ENCODE data around the gene JPH4.

The JPH4 gene

DNA sequence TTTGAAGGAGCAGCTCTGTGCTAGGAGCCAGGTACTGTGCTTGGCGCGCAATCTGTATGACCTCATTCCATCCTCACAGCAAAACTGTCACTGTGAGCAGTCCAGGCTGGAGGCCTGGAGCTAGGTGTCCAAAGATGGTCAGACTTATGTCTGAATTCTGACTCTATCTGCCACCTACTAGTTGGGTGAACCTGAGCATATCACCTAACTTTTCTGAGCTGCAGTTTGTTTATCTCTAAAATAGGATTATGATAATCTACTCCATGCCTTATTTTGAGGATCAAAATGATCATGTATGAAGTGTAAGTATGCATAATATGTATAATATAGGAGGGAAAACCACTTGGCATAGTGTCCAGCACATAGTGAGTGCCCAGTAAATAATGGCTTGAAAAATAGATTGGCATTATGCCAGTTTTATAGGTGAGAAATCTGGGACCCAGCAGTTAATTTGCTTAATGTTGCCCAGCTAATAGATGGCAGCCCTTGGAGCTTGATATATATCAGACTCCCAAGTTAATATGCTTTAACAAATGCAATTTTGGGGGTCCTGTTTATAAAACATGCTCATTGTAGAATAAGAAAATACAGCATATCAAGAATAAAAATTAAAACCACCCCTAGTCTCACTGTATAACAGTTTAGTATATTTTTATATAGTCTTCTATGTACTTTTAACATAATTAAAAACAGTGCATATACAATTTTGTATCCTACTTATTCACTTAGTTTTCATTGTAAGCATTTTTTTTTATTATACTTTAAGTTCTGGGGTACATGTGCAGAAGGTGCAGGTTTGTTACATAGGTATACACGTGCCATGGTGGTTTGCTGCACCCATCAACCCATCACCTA, 4.5 kb upstream of the JPH4 start:
- H3K4me3 ChIP-seq (ENCODE audit: low read length): no peak overlapping the region
- no peak overlapping the region for H3K27ac ChIP-seq (ENCODE audit: low read depth, low read length)
- H3K9ac ChIP-seq (ENCODE audit: low read length): no peak overlapping the region
- H3K4me1 ChIP-seq (ENCODE audit: control insufficient read depth, insufficient read depth, low read length): no peaks in the 10 kb centered on the region
- peaks cover 2% of the 10 kb centered on the region for H3K27me3 ChIP-seq (ENCODE audit: control insufficient read depth, insufficient read depth, low read length)
- no peaks in the 10 kb centered on the region for H3K36me3 ChIP-seq (ENCODE audit: control insufficient read depth, insufficient read depth, low read length)

DNA sequence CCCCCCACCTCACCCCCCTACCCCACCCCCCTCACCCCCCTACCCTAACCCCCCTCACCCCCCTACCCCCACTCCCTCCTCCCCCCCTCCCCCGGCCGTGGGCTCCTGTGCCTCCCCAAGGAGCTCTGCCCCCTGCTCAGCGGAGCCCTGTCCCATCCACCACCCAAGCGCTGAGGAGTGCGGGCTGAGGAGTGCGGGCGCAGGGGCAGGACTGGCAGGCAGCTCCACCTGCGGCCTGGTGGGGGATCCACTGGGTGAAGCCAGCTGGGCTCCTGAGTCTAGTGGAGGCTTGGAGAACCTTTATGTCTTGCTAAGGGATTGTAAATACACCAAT, 2.3 kb upstream of the JPH4 start:
- H3K4me3 ChIP-seq (ENCODE audit: low read length): no peak overlapping the region
- H3K36me3 ChIP-seq (ENCODE audit: control insufficient read depth, insufficient read depth, low read length): no peaks in the 10 kb centered on the region
- H3K27ac ChIP-seq (ENCODE audit: low read depth, low read length): no peak overlapping the region
- no peak overlapping the region for H3K9ac ChIP-seq (ENCODE audit: low read length)
- no peaks in the 10 kb centered on the region for H3K4me1 ChIP-seq (ENCODE audit: control insufficient read depth, insufficient read depth, low read length)
- H3K27me3 ChIP-seq (ENCODE audit: control insufficient read depth, insufficient read depth, low read length): peaks cover 19% of the 10 kb centered on the region

DNA sequence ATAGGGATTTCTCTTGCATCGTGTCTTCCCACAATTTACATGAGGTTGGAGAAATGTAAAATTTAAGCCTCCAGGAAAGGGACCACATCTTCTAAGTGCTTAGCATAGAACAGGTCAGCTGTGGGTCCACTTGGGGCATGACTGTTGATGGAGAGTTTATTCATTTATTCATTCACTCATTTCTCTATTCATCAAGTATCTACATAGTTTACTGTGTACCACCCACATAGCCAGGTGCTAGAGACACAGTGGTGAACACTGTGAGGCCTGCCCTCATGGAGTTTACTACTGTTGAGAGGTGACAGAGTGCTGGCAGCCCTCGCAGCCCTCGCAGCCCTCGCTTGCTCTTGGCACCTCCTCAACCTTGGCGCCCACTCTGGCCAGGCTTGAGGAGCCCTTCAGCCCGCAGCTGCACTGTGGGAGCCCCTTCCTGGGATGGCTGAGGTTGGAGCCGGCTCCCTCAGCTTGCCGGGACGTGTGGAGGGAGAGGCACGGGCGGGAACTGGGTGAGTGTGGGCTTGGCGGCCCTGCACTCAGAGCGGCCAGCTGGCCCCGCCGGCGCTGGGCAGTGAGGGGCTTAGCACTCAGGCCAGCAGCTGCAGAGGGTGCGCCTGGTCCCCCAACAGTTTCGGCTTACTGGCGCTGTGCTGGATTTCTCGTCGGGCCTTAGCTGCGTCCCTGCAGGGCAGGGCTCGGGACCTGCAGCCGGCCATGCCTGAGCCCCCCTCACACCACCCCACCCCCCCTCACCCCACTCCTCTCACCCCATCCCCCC, 1.7 kb upstream of the JPH4 start:
- Histone ChIP-seq H3K4me3 (ENCODE audit: low read length) (no peak overlapping the region), H3K4me1 (ENCODE audit: control insufficient read depth, insufficient read depth, low read length) (no peaks in the 10 kb centered on the region), H3K27me3 (ENCODE audit: control insufficient read depth, insufficient read depth, low read length) (peaks cover 21% of the 10 kb centered on the region), H3K36me3 (ENCODE audit: control insufficient read depth, insufficient read depth, low read length) (no peaks in the 10 kb centered on the region), H3K9ac (ENCODE audit: low read length) (no peak overlapping the region), H3K27ac (ENCODE audit: low read depth, low read length) (no peak overlapping the region)

DNA sequence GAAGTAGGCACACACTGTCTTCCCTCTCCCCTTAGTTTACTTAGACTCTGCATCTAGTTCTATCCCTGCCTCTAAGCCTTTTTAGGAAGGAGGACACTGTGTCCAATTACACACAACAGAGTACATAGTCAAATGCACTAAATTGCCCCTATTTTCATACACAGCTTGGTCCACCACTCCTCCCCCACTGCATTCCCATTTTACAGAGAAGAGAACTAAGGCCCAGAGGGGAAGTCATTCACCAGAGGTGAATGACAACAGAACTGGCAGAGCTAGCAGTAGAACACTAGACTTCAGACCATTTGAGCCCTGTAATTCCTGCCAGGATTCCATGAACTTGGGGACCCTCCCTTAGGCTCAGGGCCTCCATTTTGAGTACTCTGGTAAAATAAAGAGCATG, 1.1 kb upstream of the JPH4 start:
- Histone ChIP-seq H3K4me1 (ENCODE audit: control insufficient read depth, insufficient read depth, low read length) (no peaks in the 10 kb centered on the region), H3K27ac (ENCODE audit: low read depth, low read length) (no peak overlapping the region), H3K9ac (ENCODE audit: low read length) (no peak overlapping the region), H3K27me3 (ENCODE audit: control insufficient read depth, insufficient read depth, low read length) (peaks cover 25% of the 10 kb centered on the region), H3K36me3 (ENCODE audit: control insufficient read depth, insufficient read depth, low read length) (no peaks in the 10 kb centered on the region), H3K4me3 (ENCODE audit: low read length) (no peak overlapping the region)

DNA sequence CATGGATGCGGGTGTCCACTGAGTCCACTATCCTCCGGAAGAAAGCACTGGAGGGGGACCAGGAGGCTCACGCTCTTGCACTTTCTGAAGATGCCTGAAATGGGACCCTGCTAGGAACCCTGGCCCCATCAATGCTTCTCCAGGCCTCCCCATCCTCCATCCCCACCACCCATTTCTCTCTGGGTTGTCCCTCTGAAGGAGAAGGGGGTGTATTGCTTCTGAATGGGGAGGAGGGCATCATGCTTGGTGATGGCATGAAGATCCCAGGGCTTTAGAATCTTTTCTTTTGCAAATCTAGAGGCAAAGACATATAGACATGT, 681 bp upstream of the JPH4 start:
- Histone ChIP-seq H3K4me1 (ENCODE audit: control insufficient read depth, insufficient read depth, low read length) (no peaks in the 10 kb centered on the region), H3K36me3 (ENCODE audit: control insufficient read depth, insufficient read depth, low read length) (no peaks in the 10 kb centered on the region), H3K27me3 (ENCODE audit: control insufficient read depth, insufficient read depth, low read length) (peaks cover 25% of the 10 kb centered on the region), H3K27ac (ENCODE audit: low read depth, low read length) (no peak overlapping the region), H3K4me3 (ENCODE audit: low read length) (no peak overlapping the region), H3K9ac (ENCODE audit: low read length) (no peak overlapping the region)

DNA sequence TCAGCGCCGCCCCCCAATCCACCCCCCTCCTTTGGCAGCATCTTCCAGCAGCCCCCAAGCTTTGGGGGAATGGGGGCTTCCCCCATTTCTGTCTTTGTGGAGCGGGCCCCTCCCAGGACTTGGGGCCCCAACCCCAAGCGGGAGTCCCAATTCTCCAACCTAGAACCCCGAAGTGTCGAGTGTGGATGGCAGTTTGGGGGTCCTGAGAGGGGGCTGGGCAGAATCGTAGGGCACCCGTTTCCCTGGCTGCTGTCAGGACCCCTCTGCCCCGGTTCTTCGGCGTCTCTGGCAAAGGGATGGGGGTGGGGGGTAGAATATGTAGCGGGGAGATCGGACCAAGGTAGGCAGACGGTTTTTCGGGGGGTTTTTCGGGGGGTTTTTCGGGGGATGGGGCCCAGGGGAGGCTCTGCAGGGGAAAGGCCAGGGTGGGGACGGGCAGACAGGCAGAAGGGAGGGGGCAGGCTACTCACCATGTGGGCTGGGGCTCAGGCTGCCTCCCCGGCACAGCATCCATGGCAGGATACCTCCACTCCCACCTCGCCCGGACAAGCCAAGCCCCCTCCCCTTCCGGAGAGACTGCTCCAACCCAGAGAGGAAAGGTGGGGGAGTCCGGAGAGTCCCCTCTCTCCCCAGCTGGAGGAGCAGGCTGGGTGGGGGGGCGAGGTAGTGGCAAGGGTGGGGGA, 739 bp downstream of the JPH4 start:
- Histone ChIP-seq H3K4me1 (ENCODE audit: control insufficient read depth, insufficient read depth, low read length) (no peaks in the 10 kb centered on the region), H3K27me3 (ENCODE audit: control insufficient read depth, insufficient read depth, low read length) (peaks cover 25% of the 10 kb centered on the region), H3K27ac (ENCODE audit: low read depth, low read length) (no peak overlapping the region), H3K36me3 (ENCODE audit: control insufficient read depth, insufficient read depth, low read length) (no peaks in the 10 kb centered on the region), H3K4me3 (ENCODE audit: low read length) (no peak overlapping the region), H3K9ac (ENCODE audit: low read length) (no peak overlapping the region)

DNA sequence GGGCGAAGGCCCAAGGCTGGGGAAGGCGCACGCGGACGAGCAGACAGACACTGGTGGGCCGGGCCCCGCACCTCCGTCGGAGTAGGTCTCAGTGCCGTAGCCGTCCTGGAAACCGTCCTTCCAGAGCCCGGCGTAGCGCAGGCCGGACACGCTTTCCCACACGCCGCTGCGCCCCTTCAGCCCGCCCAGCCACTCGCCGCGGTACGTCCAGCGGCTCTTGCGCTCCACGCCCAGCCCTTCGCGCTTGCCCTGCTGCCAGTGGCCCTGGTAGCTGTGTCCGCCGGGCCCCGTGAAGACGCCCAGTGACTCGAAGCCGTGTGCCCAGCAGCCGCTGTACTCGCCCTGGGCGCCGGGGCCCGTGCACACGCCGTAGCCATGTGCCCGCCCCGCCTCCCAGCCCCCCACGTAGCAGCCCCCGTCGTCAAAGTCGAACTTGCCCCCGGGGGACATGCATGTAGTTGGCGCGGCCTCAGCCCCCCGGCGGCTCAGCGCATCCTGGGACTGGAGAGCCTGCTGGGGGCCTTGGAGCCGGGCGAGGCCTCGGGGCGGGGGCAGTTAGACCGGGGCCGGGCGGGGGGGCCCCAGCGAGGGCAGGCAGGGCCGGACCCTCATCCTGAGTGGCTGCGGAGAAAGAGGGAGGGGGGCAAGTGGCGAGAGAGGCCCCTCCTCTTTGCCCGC, 1.4 kb downstream of the JPH4 start:
- no peak overlapping the region for H3K9ac ChIP-seq (ENCODE audit: low read length)
- H3K27me3 ChIP-seq (ENCODE audit: control insufficient read depth, insufficient read depth, low read length): peaks cover 25% of the 10 kb centered on the region
- peak overlapping the region; percentile 36 for H3K4me3 ChIP-seq (ENCODE audit: low read length)
- no peak overlapping the region for H3K27ac ChIP-seq (ENCODE audit: low read depth, low read length)
- H3K4me1 ChIP-seq (ENCODE audit: control insufficient read depth, insufficient read depth, low read length): no peaks in the 10 kb centered on the region
- H3K36me3 ChIP-seq (ENCODE audit: control insufficient read depth, insufficient read depth, low read length): no peaks in the 10 kb centered on the region

DNA sequence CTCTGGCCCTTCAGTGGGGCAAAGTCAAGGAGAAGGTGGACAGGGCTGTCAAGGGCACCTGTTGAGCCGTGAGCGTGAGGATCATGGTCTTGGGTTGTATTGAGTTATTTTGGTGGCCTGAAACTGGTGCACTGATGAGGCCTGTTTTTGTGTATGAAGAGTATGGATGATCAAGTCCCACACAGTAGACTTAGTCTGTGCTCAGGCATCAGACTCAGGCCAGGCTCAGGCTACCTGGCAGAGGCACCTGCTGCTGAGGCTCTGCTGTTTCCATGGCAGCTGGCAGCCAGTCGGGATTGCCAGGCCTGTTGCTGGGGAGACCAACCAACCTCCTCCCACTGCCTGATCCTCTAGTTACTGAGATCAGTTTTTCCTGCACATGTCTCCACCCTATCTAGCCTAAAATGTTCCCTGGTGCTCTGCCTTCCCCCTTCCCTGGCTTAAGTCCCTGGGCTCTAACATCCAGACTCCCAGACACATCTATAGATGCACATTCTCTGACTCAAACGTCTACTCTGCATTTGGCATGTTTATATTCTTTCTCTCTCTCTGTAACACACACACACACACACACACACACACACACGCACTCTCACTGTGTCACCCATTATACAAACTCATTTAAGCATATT, 5.1 kb downstream of the JPH4 start:
- H3K4me3 ChIP-seq (ENCODE audit: low read length): no peak overlapping the region
- peaks cover 24% of the 10 kb centered on the region for H3K27me3 ChIP-seq (ENCODE audit: control insufficient read depth, insufficient read depth, low read length)
- H3K27ac ChIP-seq (ENCODE audit: low read depth, low read length): no peak overlapping the region
- H3K4me1 ChIP-seq (ENCODE audit: control insufficient read depth, insufficient read depth, low read length): no peaks in the 10 kb centered on the region
- no peak overlapping the region for H3K9ac ChIP-seq (ENCODE audit: low read length)
- H3K36me3 ChIP-seq (ENCODE audit: control insufficient read depth, insufficient read depth, low read length): no peaks in the 10 kb centered on the region

DNA sequence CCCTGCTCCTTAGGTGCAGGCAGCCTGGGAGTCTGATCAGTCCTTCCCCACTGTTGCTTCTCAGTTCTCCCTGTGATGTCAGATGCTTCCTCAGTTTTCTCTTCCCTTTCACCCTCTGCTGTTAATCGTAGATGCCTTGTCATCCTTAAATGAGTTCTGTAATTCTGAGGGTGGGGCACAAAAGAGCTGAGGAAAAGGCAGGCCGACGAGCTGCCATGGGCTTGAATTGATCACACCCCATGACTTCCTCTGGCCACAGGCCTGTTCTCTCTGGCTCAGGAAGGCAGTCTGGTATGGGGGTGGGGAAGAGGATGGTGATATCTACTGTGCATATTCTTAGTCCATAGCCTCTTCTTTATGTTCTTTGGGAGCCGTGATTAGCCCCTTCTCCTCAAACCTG, 5.8 kb downstream of the JPH4 start:
- H3K36me3 ChIP-seq (ENCODE audit: control insufficient read depth, insufficient read depth, low read length): no peaks in the 10 kb centered on the region
- H3K4me1 ChIP-seq (ENCODE audit: control insufficient read depth, insufficient read depth, low read length): peaks cover under 1% of the 10 kb centered on the region
- peaks cover 23% of the 10 kb centered on the region for H3K27me3 ChIP-seq (ENCODE audit: control insufficient read depth, insufficient read depth, low read length)
- H3K27ac ChIP-seq (ENCODE audit: low read depth, low read length): no peak overlapping the region
- H3K4me3 ChIP-seq (ENCODE audit: low read length): no peak overlapping the region
- no peak overlapping the region for H3K9ac ChIP-seq (ENCODE audit: low read length)

DNA sequence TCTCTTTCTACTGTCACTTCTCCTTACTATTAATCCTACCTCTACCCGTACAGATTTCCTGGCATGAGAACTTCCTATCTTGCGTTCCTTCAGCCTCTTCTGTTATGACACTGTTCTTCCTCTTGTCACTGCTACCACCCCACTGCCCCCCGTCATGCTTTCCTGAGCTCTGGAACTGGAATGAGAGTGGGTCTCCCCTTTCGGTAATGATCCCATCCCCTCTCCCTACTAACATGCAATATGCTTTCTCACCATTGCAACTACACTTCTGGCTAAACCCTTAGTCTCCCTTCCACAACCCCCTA, 6.1 kb downstream of the JPH4 start:
- Histone ChIP-seq H3K4me1 (ENCODE audit: control insufficient read depth, insufficient read depth, low read length) (peaks cover 3% of the 10 kb centered on the region), H3K36me3 (ENCODE audit: control insufficient read depth, insufficient read depth, low read length) (no peaks in the 10 kb centered on the region), H3K27ac (ENCODE audit: low read depth, low read length) (no peak overlapping the region), H3K27me3 (ENCODE audit: control insufficient read depth, insufficient read depth, low read length) (peaks cover 19% of the 10 kb centered on the region), H3K4me3 (ENCODE audit: low read length) (no peak overlapping the region), H3K9ac (ENCODE audit: low read length) (no peak overlapping the region)

DNA sequence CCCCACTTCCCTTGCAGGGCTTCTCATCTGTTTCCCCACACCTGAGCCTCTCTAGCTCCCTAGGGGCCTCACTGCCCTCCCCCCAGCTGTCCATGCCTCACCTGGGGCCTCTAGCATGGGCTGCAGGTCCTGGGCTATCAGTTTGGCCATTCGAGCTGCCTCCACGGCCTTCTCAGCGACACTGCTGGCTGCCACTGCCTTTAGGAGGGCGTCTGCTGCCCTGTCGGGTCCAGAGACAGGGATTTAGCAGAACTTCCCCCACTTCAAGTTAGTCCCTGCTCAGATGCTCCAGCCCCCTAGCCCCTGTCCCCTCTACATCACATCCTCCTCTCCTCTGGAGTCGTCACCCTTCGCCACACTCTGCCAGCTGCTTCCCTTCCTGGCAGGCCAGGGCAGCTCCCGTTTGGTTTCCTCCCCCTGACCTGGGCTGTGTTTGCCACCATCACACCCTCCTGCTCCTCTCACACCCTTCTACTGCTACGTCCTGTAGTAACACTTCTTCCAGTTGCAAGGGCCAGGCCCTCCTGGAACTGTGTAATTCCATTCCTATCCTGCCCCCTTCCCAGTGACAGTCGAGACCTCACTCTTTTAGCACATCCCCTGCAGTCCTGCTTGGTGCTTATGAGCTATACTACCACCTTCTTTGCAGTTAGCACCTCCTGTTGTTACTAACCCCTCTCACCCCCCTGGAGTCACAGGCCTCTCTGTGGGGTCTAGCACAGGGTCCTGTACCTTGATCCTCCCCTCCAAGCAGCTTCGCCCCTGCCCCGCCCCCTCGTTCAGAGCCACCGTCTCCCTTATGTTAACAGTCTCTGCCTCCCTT, 6.7 kb downstream of the JPH4 start:
- H3K4me3 ChIP-seq (ENCODE audit: low read length): no peak overlapping the region
- H3K27ac ChIP-seq (ENCODE audit: low read depth, low read length): no peak overlapping the region
- no peaks in the 10 kb centered on the region for H3K36me3 ChIP-seq (ENCODE audit: control insufficient read depth, insufficient read depth, low read length)
- H3K4me1 ChIP-seq (ENCODE audit: control insufficient read depth, insufficient read depth, low read length): peaks cover 3% of the 10 kb centered on the region
- peaks cover 14% of the 10 kb centered on the region for H3K27me3 ChIP-seq (ENCODE audit: control insufficient read depth, insufficient read depth, low read length)
- no peak overlapping the region for H3K9ac ChIP-seq (ENCODE audit: low read length)
